MM.1S (cell line): Measurements from ENCODE around the gene NOXA1.

Experiments
- DNase-seq: peaks from one replicate; pipeline ENCODE4 v3.0.0-alpha.2; 2015
- H2AFZ ChIP-seq: fragments of 300-600 bp; sonication (generic); 2 replicates; pipeline ENCODE4 v1.6.0; 2016; ENCODE audit warnings: antibody characterized with exemption, low read length
- H3F3A ChIP-seq: fragments of 300-600 bp; sonication (generic); 2 replicates; pipeline ENCODE4 v1.6.1; 2016; ENCODE audit warnings: mild to moderate bottlenecking, antibody characterized with exemption, low read length, moderate library complexity, mixed read lengths; ENCODE audit not compliant: insufficient read depth
- H3K27ac ChIP-seq: fragments of 300-600 bp; sonication (generic); 2 replicates; pipeline ENCODE4 v1.5.1; 2016; ENCODE audit warnings: mild to moderate bottlenecking, low read length
- H3K27me3 ChIP-seq: fragments of 300-600 bp; sonication (generic); replicated peaks from 2 replicates; pipeline ENCODE4 v1.6.0; 2016; ENCODE audit warnings: low read length; ENCODE audit not compliant: insufficient read depth
- H3K36me3 ChIP-seq: fragments of 300-600 bp; sonication (generic); replicated peaks from 2 replicates; pipeline ENCODE4 v1.6.1; 2016; ENCODE audit warnings: mild to moderate bottlenecking, low read length, mixed read lengths; ENCODE audit not compliant: insufficient read depth
- H3K4me1 ChIP-seq: fragments of 300-600 bp; sonication (generic); 2 replicates; pipeline ENCODE4 v1.6.1; 2016; ENCODE audit warnings: low read length, mixed read lengths
- H3K4me2 ChIP-seq: fragments of 300-600 bp; sonication (generic); 2 replicates; pipeline ENCODE4 v1.6.0; 2016; ENCODE audit warnings: low read depth, low read length
- H3K4me3 ChIP-seq: fragments of 300-600 bp; sonication (generic); 2 replicates; pipeline ENCODE4 v1.5.1; 2016; ENCODE audit warnings: low read length, mixed read lengths
- H3K79me2 ChIP-seq: fragments of 300-600 bp; sonication (generic); 2 replicates; pipeline ENCODE4 v1.6.1; 2016; ENCODE audit warnings: mixed run types, low read length, mixed read lengths
- H3K9ac ChIP-seq: fragments of 300-600 bp; sonication (generic); 2 replicates; pipeline ENCODE4 v1.6.1; 2016; ENCODE audit warnings: low read length, mixed read lengths
- H3K9me2 ChIP-seq: fragments of 300-600 bp; sonication (generic); replicated peaks from 2 replicates; pipeline ENCODE4 v1.6.1; 2016; ENCODE audit warnings: mild to moderate bottlenecking, low read length, mixed read lengths; ENCODE audit not compliant: insufficient read depth
- H3K9me3 ChIP-seq: fragments of 300-600 bp; sonication (generic); replicated peaks from 2 replicates; pipeline ENCODE4 v1.6.1; 2016; ENCODE audit warnings: mild to moderate bottlenecking, low read length, mixed read lengths; ENCODE audit not compliant: insufficient read depth
- H4K20me1 ChIP-seq: fragments of 300-600 bp; sonication (generic); 2 replicates; pipeline ENCODE4 v1.6.1; 2016; ENCODE audit warnings: mild to moderate bottlenecking, low read length, moderate library complexity, mixed read lengths; ENCODE audit not compliant: insufficient read depth
- CTCF ChIP-seq: fragments of 300-600 bp; sonication (generic); IDR thresholded peaks from 2 replicates; pipeline ENCODE4 v1.5.1; 2016; ENCODE audit warnings: antibody characterized with exemption, low read length, mixed read lengths
- EZH2 ChIP-seq: fragments of 300-600 bp; sonication (generic); optimal IDR thresholded peaks from 2 replicates; pipeline ENCODE3; 2017; ENCODE audit warnings: low read depth, mild to moderate bottlenecking, antibody characterized with exemption, low read length, mixed read lengths
- EZH2phosphoT487 ChIP-seq: fragments of 300-600 bp; sonication (generic); IDR thresholded peaks from 2 replicates; pipeline ENCODE4 v1.6.1; 2018; ENCODE audit warnings: antibody characterized with exemption, low read length

NOXA1 gene

GRCh38 chr9:137479892-137480685 lies 56.9 kb downstream of the NOXA1 start:
- Histone ChIP-seq H3K4me3 (no peak overlapping the region), H2AFZ (no peak overlapping the region), H3K4me1 (peaks cover 11% of the 10 kb centered on the region), H3K9ac (no peak overlapping the region), H3K36me3 (no peaks in the 10 kb centered on the region), H3K9me3 (no peaks in the 10 kb centered on the region), H3K27ac (no peak overlapping the region), H3K27me3 (peaks cover 9% of the 10 kb centered on the region; the same call in 1 of the 2 replicates), H4K20me1 (no peaks in the 10 kb centered on the region), H3K79me2 (no peaks in the 10 kb centered on the region), H3K9me2 (no peaks in the 10 kb centered on the region), H3F3A (peaks cover 9% of the 10 kb centered on the region), H3K4me2 (no peak overlapping the region)
- TF ChIP-seq EZH2phosphoT487 (no peak), CTCF (no peak)
- DNase-seq: no peak

GRCh38 chr9:137480686-137481683 lies 57.8 kb downstream of the NOXA1 start:
- Histone ChIP-seq H3K4me2 (no peak overlapping the region), H3F3A (peaks cover 9% of the 10 kb centered on the region), H3K4me1 (peaks cover 11% of the 10 kb centered on the region), H3K36me3 (no peaks in the 10 kb centered on the region), H3K27me3 (peaks cover 4% of the 10 kb centered on the region; the same call in 1 of the 2 replicates), H3K4me3 (no peak overlapping the region), H3K79me2 (no peaks in the 10 kb centered on the region), H4K20me1 (no peaks in the 10 kb centered on the region), H3K9ac (no peak overlapping the region), H3K27ac (no peak overlapping the region), H2AFZ (no peak overlapping the region), H3K9me2 (no peaks in the 10 kb centered on the region), H3K9me3 (no peaks in the 10 kb centered on the region)
- DNase-seq: no peak
- TF ChIP-seq EZH2: no peak
- no peak for TF ChIP-seq EZH2phosphoT487
- no peak for TF ChIP-seq CTCF

GRCh38 chr9:137482094-137482781 lies 59.0 kb downstream of the NOXA1 start:
- Histone ChIP-seq H3K27ac (peak overlapping the region; percentile 77), H3K9me2 (no peaks in the 10 kb centered on the region), H3K79me2 (no peaks in the 10 kb centered on the region), H4K20me1 (no peaks in the 10 kb centered on the region), H3K4me2 (peak overlapping the region; percentile 71), H2AFZ (peak overlapping the region; percentile 72), H3K4me1 (peaks cover 11% of the 10 kb centered on the region), H3K27me3 (peaks cover 8% of the 10 kb centered on the region), H3F3A (peaks cover 9% of the 10 kb centered on the region), H3K4me3 (0 out of 2 replicates have a peak overlapping the region, but pooled peaks have one; percentile 13), H3K9ac (peak overlapping the region; percentile 19; the same call in 1 of the 2 replicates), H3K9me3 (no peaks in the 10 kb centered on the region), H3K36me3 (no peaks in the 10 kb centered on the region)
- TF ChIP-seq EZH2 (no peak), EZH2phosphoT487 (no peak), CTCF (no peak)
- peak; percentile 80 for DNase-seq
